WTC11 (cell line): ENCODE results near the gene TAS1R2. TPM values are rescaled to one million over a fixed set of nuclear protein-coding genes. Genes with fewer than 3 reads are reported as not detected.
A peak's percentile ranks its signal among the peaks of the same experiment; 100 is the strongest.

Experiments
- ATAC-seq: fragments of 200-7000 bp; cut with Tn5 transposase; 2 replicates; pipeline ENCODE4 v1.10.0; 2021; ENCODE audit warnings: mild to moderate bottlenecking, moderate library complexity
- CTCF ChIA-PET: fragments of 300-600 bp; sonication (Branson Sonifier 250); formaldehyde crosslinking; loops from one replicate; lab custom pipeline; 2021; ENCODE audit warnings: antibody characterized with exemption; lab: Charles Lee
- POLR2A ChIA-PET: fragments of 350-600 bp; sonication (Branson Sonifier 250); formaldehyde crosslinking; loops from one replicate; lab custom pipeline; 2021; ENCODE audit warnings: antibody characterized with exemption; lab: Charles Lee
- DNase-seq: peaks from one replicate; pipeline ENCODE4 v3.0.0; 2021; ENCODE audit warnings: low spot score
- H3K27ac Mint-ChIP-seq: 2 replicates; pipeline ENCODE4 v1.8.0; 2021; ENCODE audit warnings: mixed read lengths
- H3K27me3 Mint-ChIP-seq: 2 replicates; pipeline ENCODE4 v1.8.0; 2021; ENCODE audit warnings: low read depth, mild to moderate bottlenecking, moderate library complexity, mixed read lengths
- H3K36me3 Mint-ChIP-seq: 2 replicates; pipeline ENCODE4 v1.8.0; 2021; ENCODE audit warnings: mixed read lengths
- H3K4me1 Mint-ChIP-seq: 2 replicates; pipeline ENCODE4 v1.8.0; 2022; ENCODE audit warnings: mixed read lengths
- H3K4me3 Mint-ChIP-seq: 2 replicates; pipeline ENCODE4 v1.8.0; 2021; ENCODE audit warnings: mild to moderate bottlenecking, moderate library complexity, mixed read lengths
- H3K9me3 Mint-ChIP-seq: 2 replicates; pipeline ENCODE4 v1.8.0; 2021; ENCODE audit warnings: mixed read lengths
- ATF6 ChIP-seq: sonication (generic); formaldehyde crosslinking; IDR thresholded peaks from 2 replicates; pipeline ENCODE4 v1.8.1; 2023; ENCODE audit warnings: mild to moderate bottlenecking, missing genetic modification reagents
- E2F5 ChIP-seq: sonication (generic); formaldehyde crosslinking; IDR thresholded peaks from 2 replicates; pipeline ENCODE4 v1.8.1; 2022; ENCODE audit warnings: mild to moderate bottlenecking, moderate library complexity, missing genetic modification reagents
- FOXP4 ChIP-seq: sonication (generic); formaldehyde crosslinking; IDR thresholded peaks from 2 replicates; pipeline ENCODE4 v1.8.0; 2022; ENCODE audit warnings: mild to moderate bottlenecking, missing genetic modification reagents
- JAZF1 ChIP-seq: fragments of 250-450 bp; sonication (Bioruptor Pico); IDR thresholded peaks from 2 replicates; pipeline ENCODE4 v1.9.0; 2021; ENCODE audit warnings: moderate library complexity, mild to moderate bottlenecking, inconsistent platforms
- RORB ChIP-seq: fragments of 250-450 bp; sonication (Bioruptor Pico); IDR thresholded peaks from 2 replicates; pipeline ENCODE4 v1.9.0; 2021; ENCODE audit warnings: mild to moderate bottlenecking
- SMAD3 ChIP-seq: sonication (generic); formaldehyde crosslinking; IDR thresholded peaks from 2 replicates; pipeline ENCODE4 v1.8.0; 2022; ENCODE audit warnings: missing genetic modification reagents, mild to moderate bottlenecking, borderline replicate concordance
- STAT6 ChIP-seq: sonication (generic); formaldehyde crosslinking; conservative IDR thresholded peaks from 2 replicates; pipeline ENCODE4 v1.8.1; 2023; ENCODE audit warnings: mild to moderate bottlenecking, low read depth, missing genetic modification reagents, moderate library complexity
- ZBTB43 ChIP-seq: sonication (generic); formaldehyde crosslinking; IDR thresholded peaks from 2 replicates; pipeline ENCODE4 v1.8.1; 2023; ENCODE audit warnings: mild to moderate bottlenecking, missing genetic modification reagents
- ZNF138 ChIP-seq: sonication (generic); formaldehyde crosslinking; conservative IDR thresholded peaks from 2 replicates; pipeline ENCODE4 v1.8.1; 2022; ENCODE audit warnings: mild to moderate bottlenecking, moderate library complexity, missing genetic modification reagents
- ZNF425 ChIP-seq: fragments of 250-450 bp; sonication (Bioruptor Pico); conservative IDR thresholded peaks from 2 replicates; pipeline ENCODE4 v1.9.0; 2021; ENCODE audit warnings: mild to moderate bottlenecking
- ZNF532 ChIP-seq: fragments of 250-450 bp; sonication (Bioruptor Pico); IDR thresholded peaks from 2 replicates; pipeline ENCODE4 v1.9.0; 2021; ENCODE audit warnings: mild to moderate bottlenecking, borderline replicate concordance
- ZNF671 ChIP-seq: fragments of 250-450 bp; sonication (Bioruptor Pico); IDR thresholded peaks from 2 replicates; pipeline ENCODE4 v1.8.0; 2021; ENCODE audit warnings: mild to moderate bottlenecking
- ZSCAN18 ChIP-seq: fragments of 250-450 bp; sonication (Bioruptor Pico); IDR thresholded peaks from 2 replicates; pipeline ENCODE4 v2.1.2; 2022; ENCODE audit warnings: mild to moderate bottlenecking, moderate library complexity
- total RNA-seq: library from RNA; stranded (reverse); gene quantifications from 3 replicates; pipeline ENCODE4 v1.2.3, GENCODE V29; 2021

The TAS1R2 gene
- total RNA-seq, 1 experiment from 2014 or later = not detected

GRCh38 chr1:18907917-18908845 lies 48.7 kb upstream of the TAS1R2 start:
- Mint-ChIP-seq H3K27ac (peak overlapping the region; percentile 7; the same call in 1 of the 2 replicates), H3K4me3 (no peak overlapping the region), H3K4me1 (peaks cover 16% of the 10 kb centered on the region), H3K27me3 (no peaks in the 10 kb centered on the region; the same call in 1 of the 2 replicates), H3K36me3 (no peaks in the 10 kb centered on the region; the same call in 1 of the 2 replicates), H3K9me3 (no peaks in the 10 kb centered on the region)
- CTCF ChIA-PET = interaction anchor here (0.6 to 3.5 kb wide), 30 partner anchors 8 to 302 kb away, joined by 3 to 41 read pairs (median 11); partner anchors contain the start of genes IFFO2 and UBR4
- TF ChIP-seq E2F5 (CRISPR knock-in tag) (no peak), STAT6 (CRISPR knock-in tag) (no peak), SMAD3 (CRISPR knock-in tag) (no peak), ZBTB43 (CRISPR knock-in tag) (no peak), ZNF138 (CRISPR knock-in tag) (no peak), ZNF671 (CRISPR knock-in tag) (no peak), ATF6 (CRISPR knock-in tag) (no peak), ZSCAN18 (CRISPR knock-in tag) (no peak), FOXP4 (no peak), RORB (CRISPR knock-in tag) (no peak), JAZF1 (CRISPR knock-in tag) (no peak), ZNF425 (CRISPR knock-in tag) (no peak), ZNF532 (CRISPR knock-in tag) (no peak)
- DNase-seq (no peak), ATAC-seq (peak; percentile 35; the same call in 1 of the 2 replicates)
- POLR2A ChIA-PET = interaction anchor here (1.2 kb wide), 1 partner anchor 42 kb away, joined by 4 read pairs; no protein-coding TSS in a partner anchor
